Chondrocyte (in vitro differentiated cells): ENCODE data around the gene EXOSC7. TPM values are rescaled to one million over a fixed set of nuclear protein-coding genes. Genes with fewer than 3 reads are reported as not detected.

Experiments used
- DNase-seq: peaks from one replicate; pipeline ENCODE4 v3.0.0; 2021; ENCODE audit warnings: mixed read lengths, low spot score
- H3K27ac Mint-ChIP-seq: one replicate; pipeline ENCODE4 v1.8.0; 2021; ENCODE audit warnings: mild to moderate bottlenecking, moderate library complexity, mixed read lengths; ENCODE audit not compliant: unreplicated experiment
- H3K27me3 Mint-ChIP-seq: 2 replicates; pipeline ENCODE4 v1.8.0; 2021; ENCODE audit warnings: low read depth, mixed read lengths
- H3K36me3 Mint-ChIP-seq: 2 replicates; pipeline ENCODE4 v1.8.0; 2021; ENCODE audit warnings: low read depth, mixed read lengths
- H3K4me1 Mint-ChIP-seq: 2 replicates; pipeline ENCODE4 v1.8.0; 2021; ENCODE audit warnings: low read depth, mild to moderate bottlenecking, mixed read lengths
- H3K4me3 Mint-ChIP-seq: one replicate; pipeline ENCODE4 v1.8.0; 2021; ENCODE audit warnings: mild to moderate bottlenecking, moderate library complexity, mixed read lengths; ENCODE audit not compliant: unreplicated experiment
- H3K9me3 Mint-ChIP-seq: 2 replicates; pipeline ENCODE4 v1.8.0; 2021; ENCODE audit warnings: low read depth, mixed read lengths
- total RNA-seq: library from RNA; stranded (reverse); gene quantifications from 3 replicates; pipeline ENCODE4 v1.2.1, GENCODE V29; 2021
- TF ChIP-seq, protein P1 (sequence below): fragments of 200-600 bp; sonication (generic); IDR thresholded peaks from 2 replicates; pipeline ENCODE4 v1.5.0; 2021; ENCODE audit warnings: antibody characterized with exemption, mild to moderate bottlenecking, moderate library complexity

EXOSC7 gene
- total RNA-seq, 1 donor from 2014 or later: 29.1 TPM

DNA sequence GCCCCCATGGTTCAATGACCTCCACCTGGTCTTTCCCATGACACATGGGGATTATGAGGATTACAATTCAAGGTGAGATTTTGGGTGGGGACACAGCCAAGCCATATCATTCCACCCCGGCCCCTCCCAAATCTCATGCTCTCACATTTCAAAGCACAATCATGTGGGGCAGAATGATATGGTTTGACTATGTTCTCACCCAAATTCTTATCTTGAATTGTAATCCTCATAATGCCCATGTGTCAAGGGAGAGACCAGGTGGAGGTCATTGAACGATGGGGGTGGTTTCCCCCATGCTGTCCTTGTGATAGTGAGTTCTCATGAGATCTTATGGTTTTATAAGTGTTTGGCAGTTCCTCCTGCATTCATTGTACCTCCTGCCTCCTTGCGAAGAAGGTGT lies 47.6 kb downstream of the EXOSC7 start:
- no peak overlapping the region for H3K4me3 Mint-ChIP-seq
- H3K9me3 Mint-ChIP-seq: no peaks in the 10 kb centered on the region
- TF ChIP-seq, protein P1, sequence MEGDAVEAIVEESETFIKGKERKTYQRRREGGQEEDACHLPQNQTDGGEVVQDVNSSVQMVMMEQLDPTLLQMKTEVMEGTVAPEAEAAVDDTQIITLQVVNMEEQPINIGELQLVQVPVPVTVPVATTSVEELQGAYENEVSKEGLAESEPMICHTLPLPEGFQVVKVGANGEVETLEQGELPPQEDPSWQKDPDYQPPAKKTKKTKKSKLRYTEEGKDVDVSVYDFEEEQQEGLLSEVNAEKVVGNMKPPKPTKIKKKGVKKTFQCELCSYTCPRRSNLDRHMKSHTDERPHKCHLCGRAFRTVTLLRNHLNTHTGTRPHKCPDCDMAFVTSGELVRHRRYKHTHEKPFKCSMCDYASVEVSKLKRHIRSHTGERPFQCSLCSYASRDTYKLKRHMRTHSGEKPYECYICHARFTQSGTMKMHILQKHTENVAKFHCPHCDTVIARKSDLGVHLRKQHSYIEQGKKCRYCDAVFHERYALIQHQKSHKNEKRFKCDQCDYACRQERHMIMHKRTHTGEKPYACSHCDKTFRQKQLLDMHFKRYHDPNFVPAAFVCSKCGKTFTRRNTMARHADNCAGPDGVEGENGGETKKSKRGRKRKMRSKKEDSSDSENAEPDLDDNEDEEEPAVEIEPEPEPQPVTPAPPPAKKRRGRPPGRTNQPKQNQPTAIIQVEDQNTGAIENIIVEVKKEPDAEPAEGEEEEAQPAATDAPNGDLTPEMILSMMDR: no peak
- peaks cover 2% of the 10 kb centered on the region for H3K36me3 Mint-ChIP-seq
- H3K4me1 Mint-ChIP-seq: peaks cover 57% of the 10 kb centered on the region
- DNase-seq: no peak
- H3K27me3 Mint-ChIP-seq: no peaks in the 10 kb centered on the region
- no peak overlapping the region for H3K27ac Mint-ChIP-seq

DNA sequence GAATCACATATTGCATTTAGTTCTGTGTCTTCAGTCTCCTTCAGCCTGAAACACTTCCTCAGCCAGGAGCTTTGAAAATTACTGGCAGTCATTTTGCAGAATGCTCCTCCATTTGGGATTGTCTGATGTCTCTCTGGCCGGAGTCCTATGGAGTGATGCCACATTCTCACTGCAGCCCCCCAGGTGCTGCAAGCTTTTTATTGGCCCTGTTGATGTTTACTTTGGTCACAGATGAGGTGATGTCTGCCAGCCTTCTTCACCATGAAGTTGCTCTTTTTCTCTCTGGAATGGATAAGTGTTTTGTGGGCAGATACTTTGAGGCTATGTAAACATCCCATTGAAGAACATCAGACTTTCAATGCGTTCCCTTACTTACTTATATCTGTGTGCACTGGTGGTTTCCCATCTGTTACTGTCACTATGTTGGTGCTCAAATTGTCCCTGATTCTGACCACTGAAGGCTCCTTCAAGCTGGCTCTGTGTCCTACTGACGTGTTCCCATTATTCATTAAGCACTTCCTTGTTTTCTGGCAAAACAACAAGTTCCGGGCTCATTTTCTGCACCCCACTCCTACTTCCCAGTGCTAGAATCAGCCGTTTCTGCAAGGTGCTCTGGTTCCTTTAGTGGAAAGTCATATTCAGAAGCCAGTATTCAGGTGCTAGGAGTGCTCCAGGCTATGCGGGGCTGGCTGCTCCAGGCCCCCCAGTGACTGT lies 48.7 kb downstream of the EXOSC7 start:
- DNase-seq: no peak
- Mint-ChIP-seq H3K9me3 (no peaks in the 10 kb centered on the region), H3K4me1 (peaks cover 64% of the 10 kb centered on the region), H3K36me3 (peaks cover 1% of the 10 kb centered on the region), H3K27ac (peak overlapping the region; percentile 73), H3K27me3 (no peaks in the 10 kb centered on the region), H3K4me3 (no peak overlapping the region)
- TF ChIP-seq, protein P1: no peak

DNA sequence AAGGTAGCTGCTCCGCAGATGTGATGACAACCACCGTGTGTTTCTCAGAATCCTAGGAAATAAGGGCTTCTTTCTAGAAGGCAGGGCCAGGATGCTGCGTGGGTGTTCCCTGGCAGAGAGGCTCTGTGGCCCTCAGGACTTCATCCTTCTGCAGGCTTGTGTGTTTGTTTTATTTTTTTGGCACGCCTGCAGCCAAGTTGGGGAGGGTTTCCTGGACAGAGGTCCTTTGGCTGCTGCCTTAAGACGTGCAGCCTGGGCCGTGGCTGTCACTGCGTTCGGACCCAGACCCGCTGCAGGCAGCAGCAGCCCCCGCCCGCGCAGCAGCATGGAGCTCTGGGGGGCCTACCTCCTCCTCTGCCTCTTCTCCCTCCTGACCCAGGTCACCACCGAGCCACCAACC lies 50.0 kb downstream of the EXOSC7 start, which contains the start of gene CLEC3B:
Gene CLEC3B (plus strand): TSS at position 266 of the 400 bp plus-strand sequence. CDS start 60 bp downstream, at position 326.
- H3K4me1 Mint-ChIP-seq: peaks cover 64% of the 10 kb centered on the region
- TF ChIP-seq, protein P1: no peak
- H3K36me3 Mint-ChIP-seq: no peaks in the 10 kb centered on the region
- no peak for DNase-seq
- H3K9me3 Mint-ChIP-seq: no peaks in the 10 kb centered on the region
- peak within 1 kb of the TSS; percentile 88 for H3K27ac Mint-ChIP-seq
- H3K27me3 Mint-ChIP-seq: no peaks in the 10 kb centered on the region
- peak within 1 kb of the TSS; percentile 72 for H3K4me3 Mint-ChIP-seq

DNA sequence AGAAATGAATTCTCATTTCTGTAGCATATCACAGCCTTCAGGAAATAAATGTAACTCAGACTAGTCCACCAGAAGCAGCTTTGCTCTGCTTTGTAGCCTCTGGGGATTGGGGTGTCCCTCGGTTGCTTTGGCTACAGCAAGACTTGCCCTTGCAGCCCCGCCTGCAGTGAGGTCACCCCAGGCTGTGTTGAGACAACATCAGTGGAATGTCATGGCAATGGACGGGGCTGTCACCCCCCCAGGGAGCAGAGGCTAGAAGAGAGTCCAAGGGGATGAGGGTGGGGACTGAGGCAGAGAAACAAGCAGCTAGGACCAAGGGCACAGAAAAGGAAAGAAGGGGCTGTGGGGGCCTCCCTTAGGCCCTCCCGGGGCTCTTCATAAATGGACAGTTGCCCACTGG lies 50.9 kb downstream of the EXOSC7 start:
- peak overlapping the region; percentile 72 for H3K4me3 Mint-ChIP-seq
- peaks cover under 1% of the 10 kb centered on the region for H3K36me3 Mint-ChIP-seq
- no peaks in the 10 kb centered on the region for H3K27me3 Mint-ChIP-seq
- TF ChIP-seq, protein P1: no peak
- no peaks in the 10 kb centered on the region for H3K9me3 Mint-ChIP-seq
- H3K4me1 Mint-ChIP-seq: peaks cover 55% of the 10 kb centered on the region
- no peak for DNase-seq
- H3K27ac Mint-ChIP-seq: peak overlapping the region; percentile 88

GRCh38 chr3:45027441-45027840 lies 51.4 kb downstream of the EXOSC7 start:
- Mint-ChIP-seq H3K4me1 (peaks cover 53% of the 10 kb centered on the region), H3K4me3 (peak overlapping the region; percentile 72), H3K9me3 (no peaks in the 10 kb centered on the region), H3K36me3 (peaks cover 5% of the 10 kb centered on the region), H3K27ac (peak overlapping the region; percentile 88), H3K27me3 (no peaks in the 10 kb centered on the region)
- no peak for DNase-seq
- TF ChIP-seq, protein P1: no peak
